ENCODE measurements around the gene C2CD2.

C2CD2 gene

GRCh38 chr21:41939391-41939790, 14.4 kb downstream of the C2CD2 start:
- no peak for TF ChIP-seq GATA3 (IDR thresholded peaks at IDR 0.05; ENCODE audit: low read depth, low read length)

- TF ChIP-seq GATA3 (IDR thresholded peaks at IDR 0.05; ENCODE audit: low read depth, low read length) (no peak), GATA2 (IDR thresholded peaks at IDR 0.05; ENCODE audit: low read depth, low read length) (no peak)
Measured at GRCh38 chr21:41933313-41934079, 20.3 kb downstream of the C2CD2 start.

GRCh38 chr21:41932576-41933312, 21.1 kb downstream of the C2CD2 start:
- TF ChIP-seq GATA3 (IDR thresholded peaks at IDR 0.05; ENCODE audit: low read depth, low read length) (peak; percentile 67; the same call in 1 of the 2 replicates), GATA2 (IDR thresholded peaks at IDR 0.05; ENCODE audit: low read depth, low read length) (peak; percentile 93)

DNA sequence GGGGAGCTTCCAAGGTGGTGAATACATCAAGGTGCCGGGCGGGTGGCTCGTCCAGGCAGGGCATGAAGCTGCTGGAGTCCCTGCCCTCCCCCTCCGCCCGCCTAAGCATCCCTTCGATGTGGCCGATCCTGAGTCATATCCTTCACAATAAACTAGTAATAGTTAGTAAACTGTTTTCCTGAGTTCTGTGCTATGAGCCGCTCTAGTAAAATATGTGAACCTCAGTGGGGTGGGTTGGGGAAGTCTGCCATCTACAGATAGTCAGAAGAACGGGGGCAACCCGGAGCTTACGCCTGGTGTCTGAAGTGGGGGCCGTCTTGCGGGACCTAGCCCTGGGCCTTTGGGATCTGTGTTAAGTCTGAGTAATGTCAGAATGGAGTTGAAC, 21.6 kb downstream of the C2CD2 start:
- TF ChIP-seq GATA3 (IDR thresholded peaks at IDR 0.05; ENCODE audit: low read depth, low read length) (no peak), GATA2 (IDR thresholded peaks at IDR 0.05; ENCODE audit: low read depth, low read length) (no peak)

GRCh38 chr21:41931041-41931451, 22.8 kb downstream of the C2CD2 start:
- no peak for TF ChIP-seq GATA2 (IDR thresholded peaks at IDR 0.05; ENCODE audit: low read depth, low read length)

- TF ChIP-seq GATA2 (IDR thresholded peaks at IDR 0.05; ENCODE audit: low read depth, low read length) (no peak), GATA3 (IDR thresholded peaks at IDR 0.05; ENCODE audit: low read depth, low read length) (no peak)
Measured at GRCh38 chr21:41929248-41929647, 24.6 kb downstream of the C2CD2 start.

- TF ChIP-seq GATA2 (IDR thresholded peaks at IDR 0.05; ENCODE audit: low read depth, low read length): no peak
- TF ChIP-seq GATA3 (IDR thresholded peaks at IDR 0.05; ENCODE audit: low read depth, low read length): no peak
Measured at GRCh38 chr21:41928621-41929220, 25.1 kb downstream of the C2CD2 start.

DNA sequence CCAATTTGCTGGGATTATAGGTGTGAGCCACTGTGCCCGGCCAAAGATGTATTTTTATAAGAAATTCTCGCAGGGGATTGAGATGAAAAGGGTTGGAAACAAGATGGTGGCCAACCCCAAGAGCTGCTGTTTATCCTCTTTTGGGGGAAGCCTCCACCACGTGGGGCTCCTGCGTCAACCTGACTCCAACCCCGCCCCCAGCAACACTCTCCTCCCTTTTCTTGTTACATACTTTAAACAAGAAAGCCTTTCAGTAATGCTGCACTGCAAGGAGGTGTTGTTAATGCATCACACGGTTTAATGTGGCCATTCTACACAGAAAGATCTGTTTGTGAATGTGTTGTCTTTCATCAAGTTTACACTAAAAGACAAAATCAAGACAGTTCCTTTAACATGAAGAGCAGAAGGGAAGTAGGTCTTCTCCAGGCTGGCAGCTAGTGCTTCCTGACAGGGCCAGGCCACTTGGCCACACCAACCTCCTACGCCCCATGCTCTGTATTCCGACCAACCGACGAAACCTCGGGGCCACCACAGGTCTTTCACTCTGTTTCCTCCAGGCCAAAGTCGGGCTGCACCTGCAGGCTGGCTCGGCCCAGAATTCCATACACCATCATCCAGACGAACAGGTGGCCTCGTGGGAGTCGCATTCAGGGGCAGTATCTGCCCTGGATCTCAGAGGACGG, 25.9 kb downstream of the C2CD2 start:
- TF ChIP-seq GATA3 (IDR thresholded peaks at IDR 0.05; ENCODE audit: low read depth, low read length) (no peak), GATA2 (IDR thresholded peaks at IDR 0.05; ENCODE audit: low read depth, low read length) (no peak)

GRCh38 chr21:41926807-41927171, 27.0 kb downstream of the C2CD2 start:
- TF ChIP-seq GATA3 (IDR thresholded peaks at IDR 0.05; ENCODE audit: low read depth, low read length): no peak
- TF ChIP-seq GATA2 (IDR thresholded peaks at IDR 0.05; ENCODE audit: low read depth, low read length): no peak

DNA sequence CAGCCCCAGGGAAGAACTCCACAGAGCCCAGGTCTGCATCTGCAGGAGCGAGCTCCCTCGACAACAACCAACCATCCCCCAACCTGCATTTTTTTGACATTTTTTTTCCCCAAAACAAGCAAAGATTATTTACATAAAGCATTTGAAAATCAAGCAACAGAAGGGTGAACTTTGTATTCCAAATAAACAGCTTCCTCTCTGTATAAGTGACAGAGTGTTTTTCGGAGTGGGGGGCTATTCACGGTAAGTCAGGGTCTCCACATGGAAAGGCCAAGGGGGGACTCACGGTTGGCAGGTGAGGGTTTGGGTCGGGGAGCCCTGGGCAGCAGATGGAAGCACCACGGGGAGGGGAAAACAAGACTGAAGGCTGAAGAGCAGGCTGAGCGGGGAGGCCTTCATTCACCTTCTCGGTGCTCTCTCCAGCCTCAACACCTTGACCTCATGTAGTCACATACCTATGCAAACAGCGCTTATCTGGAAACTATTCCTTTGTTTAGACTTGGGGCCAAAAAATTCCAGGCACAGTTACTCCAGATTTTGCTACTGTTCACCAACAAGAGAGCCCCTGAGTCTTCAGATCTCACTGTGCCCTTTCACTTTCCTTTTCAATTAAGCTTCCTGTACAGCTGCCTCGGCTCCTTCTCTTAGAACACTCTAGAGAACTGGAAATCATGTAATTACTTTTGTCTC, 27.6 kb downstream of the C2CD2 start:
- TF ChIP-seq GATA3 (IDR thresholded peaks at IDR 0.05; ENCODE audit: low read depth, low read length) (no peak), GATA2 (IDR thresholded peaks at IDR 0.05; ENCODE audit: low read depth, low read length) (no peak)

DNA sequence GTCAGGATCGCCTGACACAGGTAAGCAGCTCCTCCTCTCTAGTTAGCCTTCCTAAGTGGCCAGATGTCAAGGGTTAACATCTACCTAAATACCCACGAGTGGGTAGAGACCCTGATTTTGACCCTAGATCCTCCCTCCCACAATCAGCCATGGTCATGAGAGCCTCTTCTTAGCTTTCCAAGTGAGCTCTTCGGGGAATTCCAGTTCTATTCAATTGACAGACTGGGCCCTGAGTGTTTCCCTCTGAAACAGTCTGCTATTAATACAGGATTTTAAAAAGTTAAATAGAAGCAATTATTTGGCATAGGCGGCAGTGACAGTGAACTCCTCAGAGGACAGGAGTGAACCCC, 28.1 kb downstream of the C2CD2 start:
- TF ChIP-seq GATA2 (IDR thresholded peaks at IDR 0.05; ENCODE audit: low read depth, low read length) (no peak), GATA3 (IDR thresholded peaks at IDR 0.05; ENCODE audit: low read depth, low read length) (no peak)

DNA sequence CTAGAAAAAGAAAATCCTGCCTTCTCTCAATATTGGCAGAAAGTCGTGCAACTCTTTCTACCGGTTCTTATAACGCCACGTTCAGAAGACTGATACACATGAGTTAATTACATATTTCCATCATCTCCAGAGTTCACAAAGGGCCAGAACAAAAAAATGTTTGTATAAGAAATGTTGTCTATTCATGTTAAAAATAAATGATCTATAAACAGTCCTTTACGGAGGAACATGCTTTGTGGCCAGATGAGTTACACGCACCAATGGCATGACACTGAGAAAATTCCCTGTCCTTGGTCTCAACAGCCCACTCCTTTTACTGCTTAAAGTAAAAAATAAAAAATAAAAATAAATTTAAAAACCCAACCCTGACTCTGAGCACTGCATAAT, 29.5 kb downstream of the C2CD2 start:
- TF ChIP-seq GATA2 (IDR thresholded peaks at IDR 0.05; ENCODE audit: low read depth, low read length) (no peak), GATA3 (IDR thresholded peaks at IDR 0.05; ENCODE audit: low read depth, low read length) (no peak)

DNA sequence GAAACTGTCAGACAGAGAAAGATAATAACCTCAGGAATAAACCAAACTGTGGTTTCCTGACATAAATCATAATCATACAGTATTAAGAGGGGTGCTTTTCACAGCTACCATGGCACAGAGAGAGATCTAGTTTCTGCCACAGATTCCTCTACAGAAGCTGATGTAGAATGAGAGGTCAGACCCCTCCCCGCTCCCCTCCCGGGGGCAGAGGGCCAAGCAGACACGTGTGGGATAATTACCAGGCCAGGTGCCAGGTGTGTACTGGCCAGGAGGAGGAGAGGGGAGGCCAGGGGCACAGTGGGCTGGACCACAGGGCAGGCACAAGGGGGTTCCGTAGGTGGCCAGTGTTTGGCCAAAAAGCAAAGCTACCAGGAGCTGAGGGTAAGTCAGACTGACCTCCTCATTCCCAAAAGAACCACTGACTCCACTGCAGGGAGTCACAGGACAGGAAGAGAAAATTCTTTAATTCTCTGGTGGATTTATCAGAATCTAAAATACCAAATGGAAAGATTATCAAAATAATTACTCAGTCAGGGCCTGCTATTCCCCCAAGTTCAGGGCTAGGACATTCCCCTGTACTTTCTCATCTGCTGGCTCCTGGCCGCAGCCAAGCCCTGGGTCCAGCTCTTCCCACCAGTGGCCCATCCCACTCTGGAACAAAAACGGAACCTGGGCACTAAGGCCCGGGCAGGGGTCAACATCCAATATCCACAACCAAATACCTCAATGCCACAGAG, 30.0 kb downstream of the C2CD2 start:
- no peak for TF ChIP-seq GATA2 (IDR thresholded peaks at IDR 0.05; ENCODE audit: low read depth, low read length)
- TF ChIP-seq GATA3 (IDR thresholded peaks at IDR 0.05; ENCODE audit: low read depth, low read length): no peak

Measured in SH-SY5Y (cell line).